ENCODE data around the gene ADAM15. TPM values are rescaled to one million over a fixed set of nuclear protein-coding genes. Genes with fewer than 3 reads are reported as not detected.

The ADAM15 gene
- total RNA-seq, 2 donors from 2014 or later: 64.6 to 96.7 TPM

- H3K27me3 ChIP-seq: no peaks in the 10 kb centered on the region
- TF ChIP-seq, protein P1, sequence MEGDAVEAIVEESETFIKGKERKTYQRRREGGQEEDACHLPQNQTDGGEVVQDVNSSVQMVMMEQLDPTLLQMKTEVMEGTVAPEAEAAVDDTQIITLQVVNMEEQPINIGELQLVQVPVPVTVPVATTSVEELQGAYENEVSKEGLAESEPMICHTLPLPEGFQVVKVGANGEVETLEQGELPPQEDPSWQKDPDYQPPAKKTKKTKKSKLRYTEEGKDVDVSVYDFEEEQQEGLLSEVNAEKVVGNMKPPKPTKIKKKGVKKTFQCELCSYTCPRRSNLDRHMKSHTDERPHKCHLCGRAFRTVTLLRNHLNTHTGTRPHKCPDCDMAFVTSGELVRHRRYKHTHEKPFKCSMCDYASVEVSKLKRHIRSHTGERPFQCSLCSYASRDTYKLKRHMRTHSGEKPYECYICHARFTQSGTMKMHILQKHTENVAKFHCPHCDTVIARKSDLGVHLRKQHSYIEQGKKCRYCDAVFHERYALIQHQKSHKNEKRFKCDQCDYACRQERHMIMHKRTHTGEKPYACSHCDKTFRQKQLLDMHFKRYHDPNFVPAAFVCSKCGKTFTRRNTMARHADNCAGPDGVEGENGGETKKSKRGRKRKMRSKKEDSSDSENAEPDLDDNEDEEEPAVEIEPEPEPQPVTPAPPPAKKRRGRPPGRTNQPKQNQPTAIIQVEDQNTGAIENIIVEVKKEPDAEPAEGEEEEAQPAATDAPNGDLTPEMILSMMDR (IDR thresholded peaks at IDR 0.05): no peak
- H3K9me3 ChIP-seq: no peaks in the 10 kb centered on the region
- H3K4me1 ChIP-seq: peaks cover 0 to 37% of the 10 kb centered on the region in 2 donors
- peaks cover 20% of the 10 kb centered on the region for H3K36me3 ChIP-seq
- H3K27ac ChIP-seq: peak overlapping the region; percentile 91 to 98
- DNase-seq (ENCODE audit: low spot score): no peak
- H3K4me3 ChIP-seq: peak overlapping the region; percentile 63 to 77
Observed at GRCh38 chr1:155051342-155051776, 243 bp downstream of the ADAM15 start.

GRCh38 chr1:155051777-155052398 lies 772 bp downstream of the ADAM15 start:
- peak overlapping the region; percentile 91 to 98 for H3K27ac ChIP-seq
- H3K36me3 ChIP-seq: peaks cover 25% of the 10 kb centered on the region
- TF ChIP-seq, protein P1 (IDR thresholded peaks at IDR 0.05): no peak
- peak; percentile 75 for DNase-seq (ENCODE audit: low spot score)
- H3K9me3 ChIP-seq: no peaks in the 10 kb centered on the region
- H3K4me3 ChIP-seq: peak overlapping the region; percentile 63 to 77
- peaks cover 0 to 37% of the 10 kb centered on the region in 2 donors for H3K4me1 ChIP-seq
- no peaks in the 10 kb centered on the region for H3K27me3 ChIP-seq

- TF ChIP-seq, protein P1 (IDR thresholded peaks at IDR 0.05): no peak
- peaks cover 0 to 37% of the 10 kb centered on the region in 2 donors for H3K4me1 ChIP-seq
- H3K4me3 ChIP-seq: peak overlapping the region; percentile 63 to 77
- H3K27me3 ChIP-seq: no peaks in the 10 kb centered on the region
- no peak for DNase-seq (ENCODE audit: low spot score)
- peak overlapping the region; percentile 91 to 98 for H3K27ac ChIP-seq
- H3K36me3 ChIP-seq: peaks cover 33% of the 10 kb centered on the region
- H3K9me3 ChIP-seq: no peaks in the 10 kb centered on the region
Observed at GRCh38 chr1:155052439-155053395, 1.6 kb downstream of the ADAM15 start.

DNA sequence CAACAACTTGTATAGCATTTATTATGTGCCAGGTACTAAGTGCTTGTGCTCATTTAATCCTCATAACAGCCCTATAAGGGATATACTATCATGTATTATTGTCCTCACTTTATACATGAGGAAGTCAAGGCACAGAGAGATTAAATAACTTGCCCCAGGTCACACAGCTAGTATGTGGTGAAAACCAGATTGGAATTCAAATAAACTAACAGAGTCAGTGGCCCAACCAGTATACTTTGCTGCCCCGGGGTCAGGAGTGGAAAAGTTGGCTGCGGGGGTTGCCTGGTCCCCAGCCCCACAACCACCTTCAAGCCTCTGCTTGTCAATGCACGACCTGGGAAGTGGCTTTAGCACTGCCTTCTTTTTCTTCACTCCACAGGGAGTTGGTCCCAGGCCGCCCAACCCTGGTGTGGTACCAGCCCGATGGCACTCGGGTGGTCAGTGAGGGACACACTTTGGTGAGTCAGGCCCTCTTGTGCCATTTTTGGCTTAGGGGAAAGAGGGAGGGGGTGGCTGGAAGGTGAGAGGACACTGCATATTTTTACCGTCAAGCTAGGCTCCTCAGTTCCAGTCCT lies 2.5 kb downstream of the ADAM15 start:
- Histone ChIP-seq H3K36me3 (peaks cover 42% of the 10 kb centered on the region), H3K4me3 (peak overlapping the region in 1 of 2 donors; percentile 77)

GRCh38 chr1:155057104-155057503 lies 6.0 kb downstream of the ADAM15 start:
- Histone ChIP-seq H3K27ac (no peak overlapping the region), H3K4me1 (peaks cover 0 to 28% of the 10 kb centered on the region in 2 donors), H3K4me3 (no peak overlapping the region), H3K9me3 (no peaks in the 10 kb centered on the region), H3K36me3 (peaks cover 63% of the 10 kb centered on the region), H3K27me3 (no peaks in the 10 kb centered on the region)
- no peak for DNase-seq (ENCODE audit: low spot score)
- TF ChIP-seq, protein P1 (IDR thresholded peaks at IDR 0.05): no peak

More for the DNA sequence above, 2.5 kb downstream of the ADAM15 start:
- no peak for DNase-seq (ENCODE audit: low spot score)
- H3K9me3 ChIP-seq: no peaks in the 10 kb centered on the region
- TF ChIP-seq, protein P1 (IDR thresholded peaks at IDR 0.05): no peak
- H3K27ac ChIP-seq: no peak overlapping the region
- no peaks in the 10 kb centered on the region for H3K27me3 ChIP-seq
- H3K4me1 ChIP-seq: peaks cover 0 to 37% of the 10 kb centered on the region in 2 donors

Measured in right atrium auricular region (tissue), 2 donors.